NCI-H1417 (cell line): ENCODE results near the gene C6orf15.

Source experiments
- DNase-seq, 3 experiments: peaks; one replicate each; lab custom pipeline; 2025; lab: John Stamatoyannopoulos, UW

The C6orf15 gene

GRCh38 chr6:31112478-31112877 lies at the start of gene C6orf15:
C6orf15 (minus strand) TSS chr6:31112575; CDS start chr6:31112555, 20 bp downstream.
- no peak for DNase-seq

GRCh38 chr6:31161216-31162126 lies 49.1 kb upstream of the C6orf15 start:
- DNase-seq: no peak

- peak in 2 of 3 experiments; percentile 35 to 71 for DNase-seq
Measured at GRCh38 chr6:31158863-31159855, 46.8 kb upstream of the C6orf15 start.

DNA sequence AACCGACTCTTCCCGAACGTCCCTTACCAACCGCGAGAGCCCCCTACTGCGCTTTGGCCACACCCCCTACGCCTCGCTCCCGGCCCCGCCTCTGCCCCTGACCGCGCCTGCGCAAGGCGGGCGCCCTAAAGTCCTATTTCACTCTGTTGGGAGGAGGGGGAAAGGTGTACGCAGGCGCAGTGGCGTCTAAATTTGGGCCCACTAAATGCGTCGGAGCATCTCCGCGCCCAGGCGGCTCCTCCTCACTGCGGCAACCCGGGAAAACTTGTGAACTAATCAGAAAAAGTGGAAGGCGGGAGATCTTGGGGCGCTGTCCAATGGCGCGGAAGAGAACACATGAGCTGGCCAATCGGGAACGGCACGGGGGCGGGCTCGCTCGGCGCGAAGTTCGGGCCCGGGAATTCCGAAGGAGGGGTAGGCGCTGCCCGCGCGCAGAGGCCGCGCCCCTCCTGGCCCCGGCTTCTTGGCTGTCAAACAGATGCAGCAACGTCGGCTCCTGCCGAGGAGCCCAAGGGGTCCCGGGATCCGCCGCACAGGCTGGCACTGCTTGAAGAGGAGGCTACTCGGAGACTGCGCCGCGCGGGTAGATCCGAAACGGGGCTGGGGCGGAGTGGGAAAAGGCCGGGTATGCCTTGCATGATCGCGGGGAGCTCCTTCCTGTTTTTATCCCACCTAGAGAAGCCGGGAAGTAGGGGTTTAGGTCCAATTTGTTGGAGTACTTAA lies 45.9 kb upstream of the C6orf15 start, which contains the start of gene TCF19:
TSS of gene TCF19 (plus strand) at position 450 of the 723 bp plus-strand sequence. CDS start 881 bp downstream, outside the sequence.
- DNase-seq: peak; percentile 98 to 99 (median 98)

DNA sequence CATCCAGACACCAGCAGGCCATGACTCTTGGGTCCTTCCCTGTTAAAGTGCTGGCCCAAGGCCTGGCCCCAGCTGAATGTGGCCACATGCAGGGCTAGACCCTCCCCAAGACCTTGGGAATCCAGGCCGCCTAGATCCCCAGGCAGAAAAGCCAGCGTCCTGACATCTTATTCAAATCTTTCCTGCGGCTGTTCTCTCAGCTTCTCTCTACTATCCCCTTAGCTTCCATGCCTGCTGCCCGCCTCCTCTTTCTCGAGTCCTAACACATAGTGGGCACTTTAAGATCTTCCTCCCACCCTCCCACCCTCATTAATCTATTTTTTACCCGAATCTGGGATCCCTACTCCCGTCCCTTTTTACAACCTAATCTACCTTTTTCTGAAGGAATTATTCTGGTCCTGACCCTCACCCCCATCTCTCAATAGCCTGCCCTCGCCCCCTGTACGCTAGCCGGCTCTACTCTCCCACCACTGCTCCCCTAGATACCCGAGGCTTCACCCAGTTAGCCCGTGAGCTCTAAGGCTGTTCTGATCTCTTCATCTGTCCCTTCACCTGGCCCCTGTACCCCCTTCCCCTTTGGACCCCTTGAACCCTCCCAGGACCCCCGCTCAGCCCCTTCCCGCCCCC lies 45.3 kb upstream of the C6orf15 start, which contains the start of gene CCHCR1:
TSS of gene CCHCR1 (minus strand) at position 290 of the 627 bp plus-strand sequence. CDS start at position 88, 202 bp downstream.
- peak in 2 of 3 experiments; percentile 31 to 52 for DNase-seq

DNA sequence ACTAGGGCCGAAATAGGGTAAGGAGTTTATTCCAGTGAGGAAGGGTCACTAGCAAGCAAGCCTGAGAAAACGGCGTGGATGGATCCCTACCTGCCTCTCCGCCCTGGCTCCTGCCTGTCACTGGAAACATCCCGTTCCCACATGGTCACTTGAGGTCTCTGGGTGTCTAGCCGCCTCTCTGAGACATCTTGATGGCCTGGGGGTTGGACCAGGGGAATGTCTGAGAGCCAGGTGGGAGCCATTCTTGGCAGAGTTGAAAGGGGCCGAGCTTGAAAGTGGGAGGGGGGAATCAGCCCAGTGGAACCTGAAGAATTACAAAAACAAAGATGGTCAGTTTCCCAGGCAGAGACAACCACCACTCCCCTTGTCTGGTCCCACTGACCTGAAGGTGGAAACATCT lies 44.3 kb upstream of the C6orf15 start:
- no peak for DNase-seq

- no peak for DNase-seq
Measured at GRCh38 chr6:31154436-31154835, 42.1 kb upstream of the C6orf15 start.

DNA sequence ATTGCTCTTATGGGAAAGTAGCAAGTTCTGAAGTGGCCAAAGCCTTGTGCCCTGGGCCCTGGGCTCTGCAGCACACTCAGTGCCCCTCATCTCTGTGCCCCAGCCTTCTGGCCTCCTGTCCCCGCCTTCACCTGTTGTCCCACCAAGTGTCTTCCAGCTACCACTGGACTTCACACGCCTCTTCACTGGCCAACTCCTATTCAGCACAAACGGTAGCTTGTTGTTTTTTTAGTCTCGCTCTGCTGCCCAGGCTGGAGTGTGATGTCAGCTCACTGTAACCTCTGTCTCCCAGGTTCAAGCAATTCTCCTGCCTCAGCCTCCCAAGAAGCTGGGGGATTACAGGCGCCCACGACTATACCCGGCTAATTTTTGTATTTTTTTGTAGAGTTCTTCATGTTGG lies 40.4 kb upstream of the C6orf15 start:
- DNase-seq: no peak

DNA sequence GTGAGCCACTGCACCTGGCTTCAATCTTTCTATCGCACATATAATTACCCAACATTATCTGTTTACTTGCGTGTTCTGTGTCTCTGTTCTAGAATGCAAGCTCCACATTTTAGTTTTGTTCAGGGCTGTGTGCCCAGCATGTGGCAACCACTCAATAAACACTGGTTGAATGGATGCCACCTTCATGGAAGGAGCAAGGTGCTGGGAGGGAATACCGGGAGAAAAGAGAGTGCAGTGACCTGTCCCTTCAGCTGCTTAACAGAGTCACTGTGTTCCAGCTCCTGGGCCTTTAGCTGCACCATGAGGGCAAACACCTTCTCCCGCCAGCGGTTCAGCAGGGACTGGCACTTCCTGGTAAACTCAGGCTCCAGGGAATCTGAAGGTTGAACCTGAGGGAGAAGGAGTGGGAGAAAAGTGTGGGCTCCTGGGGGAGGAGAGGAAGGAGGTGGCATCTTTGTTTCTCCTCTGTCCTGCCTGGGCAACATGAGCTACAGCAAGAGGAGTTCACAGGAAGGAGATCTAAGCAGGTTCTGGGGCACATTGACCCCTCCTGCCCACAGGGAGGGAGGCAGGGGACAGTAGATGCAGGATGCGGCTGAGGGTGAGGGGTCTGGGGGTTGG lies 37.6 kb upstream of the C6orf15 start:
- peak in 1 of 3 experiments; percentile 6 for DNase-seq

DNA sequence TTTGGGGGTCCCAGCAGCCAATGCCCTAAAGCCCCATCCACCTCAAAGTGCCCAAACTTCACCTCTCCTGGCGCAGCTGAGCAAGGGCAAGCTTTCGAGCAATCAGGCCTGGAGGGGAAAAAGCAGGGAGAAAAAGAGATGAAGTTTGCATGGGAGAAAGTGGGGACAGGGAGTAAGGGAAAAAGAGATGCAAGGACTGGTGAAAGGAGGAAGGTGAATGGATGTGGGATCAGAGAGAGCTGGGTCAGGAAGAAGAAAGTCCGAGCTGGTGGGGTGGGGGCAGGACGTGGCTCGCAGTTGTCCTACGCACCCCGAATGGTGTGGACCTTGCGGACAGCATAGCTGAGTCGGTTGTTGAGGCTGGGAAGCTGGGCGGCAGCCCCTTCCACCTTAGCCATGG lies 33.0 kb upstream of the C6orf15 start:
- no peak for DNase-seq

GRCh38 chr6:31144970-31145340 lies 32.6 kb upstream of the C6orf15 start:
- no peak for DNase-seq

- DNase-seq: no peak
Measured at GRCh38 chr6:31144296-31144969, 32.1 kb upstream of the C6orf15 start.

DNA sequence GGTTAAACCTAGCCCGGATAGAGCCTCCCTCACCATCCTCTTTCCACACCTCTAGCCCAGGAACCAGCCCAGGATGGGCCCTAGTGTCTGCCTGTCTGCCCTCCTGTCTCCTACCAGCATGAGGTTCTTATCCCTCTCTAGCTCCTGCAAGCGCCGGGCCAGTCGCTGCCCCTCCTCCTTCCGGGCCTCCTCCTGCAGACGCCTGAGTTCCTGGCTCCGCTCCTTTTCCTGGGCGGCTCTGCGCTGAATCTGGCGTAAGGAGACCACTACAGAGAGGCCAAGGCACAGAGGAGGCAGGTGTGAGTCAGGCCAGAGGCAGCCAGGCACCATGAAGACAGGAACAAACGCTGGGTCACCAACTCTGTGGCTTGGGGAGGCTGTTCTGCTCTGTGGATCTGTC lies 30.8 kb upstream of the C6orf15 start:
- DNase-seq: no peak

- no peak for DNase-seq
Measured at GRCh38 chr6:31142361-31142761, 30.0 kb upstream of the C6orf15 start.

DNA sequence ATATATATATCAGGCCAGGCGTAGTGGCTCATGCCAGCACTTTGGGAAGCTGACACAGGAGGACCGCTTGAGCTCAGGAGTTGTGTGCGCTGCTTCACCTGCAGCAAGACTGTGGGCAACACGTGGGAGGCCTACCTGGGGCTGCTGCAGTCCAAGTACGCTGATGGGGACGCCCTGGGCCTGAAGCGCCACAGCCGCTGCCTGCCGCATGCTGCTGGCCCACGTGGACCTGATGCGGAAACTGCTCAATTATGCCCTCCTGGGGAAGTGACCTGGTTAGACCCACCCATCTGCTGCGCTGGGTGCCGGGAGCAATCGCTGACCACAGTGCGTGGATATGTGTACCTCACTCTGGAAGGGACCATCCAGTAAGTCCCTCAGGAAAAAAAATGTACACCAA lies 28.3 kb upstream of the C6orf15 start:
- DNase-seq: no peak

DNA sequence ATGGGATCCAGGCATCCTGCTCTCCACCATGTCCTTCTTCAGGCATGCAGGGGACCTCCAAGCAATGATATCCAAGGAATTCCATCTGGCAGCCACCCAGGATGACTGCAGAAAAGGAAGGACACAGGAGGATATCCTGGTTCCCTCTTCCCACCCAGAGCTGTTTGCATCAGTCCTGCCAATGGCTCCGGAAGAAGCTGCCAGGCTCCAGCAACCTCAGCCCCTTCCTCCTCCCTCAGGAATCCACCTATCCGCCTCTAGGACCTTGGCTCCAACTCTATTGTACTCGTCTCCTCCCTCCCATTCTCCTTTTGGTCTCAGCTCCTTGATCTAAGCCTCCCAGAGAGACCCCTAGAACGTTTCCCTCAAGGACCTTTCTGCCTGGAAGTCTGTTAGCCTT lies 27.2 kb upstream of the C6orf15 start:
- DNase-seq: no peak

DNA sequence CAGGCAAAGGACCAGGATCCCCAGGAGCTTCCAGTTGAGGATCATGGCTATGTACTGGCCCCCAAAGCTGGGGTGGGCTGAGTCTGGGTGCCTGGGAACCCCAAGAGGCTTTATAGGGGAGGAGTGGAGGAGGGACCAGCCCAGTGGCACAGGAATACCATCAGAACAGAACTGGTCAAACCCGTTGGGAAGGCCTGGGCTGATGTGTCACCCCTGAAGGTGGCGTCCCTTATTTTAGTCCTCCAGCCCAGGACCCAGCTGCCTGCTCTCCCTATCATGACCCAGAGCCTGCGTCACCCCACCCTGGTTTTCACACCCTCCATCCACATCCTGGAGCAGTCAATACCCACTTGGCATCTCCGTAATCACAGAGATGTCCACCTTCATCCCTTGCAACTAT lies 26.6 kb upstream of the C6orf15 start, which contains the start of gene PSORS1C2:
TSS of gene PSORS1C2 (minus strand) at position 85 of the 400 bp plus-strand sequence. CDS start at position 45, 40 bp downstream.
- no peak for DNase-seq

- DNase-seq: no peak
Measured at GRCh38 chr6:31135710-31136109, 23.3 kb upstream of the C6orf15 start.

GRCh38 chr6:31132806-31133205 lies 20.4 kb upstream of the C6orf15 start:
- no peak for DNase-seq

DNA sequence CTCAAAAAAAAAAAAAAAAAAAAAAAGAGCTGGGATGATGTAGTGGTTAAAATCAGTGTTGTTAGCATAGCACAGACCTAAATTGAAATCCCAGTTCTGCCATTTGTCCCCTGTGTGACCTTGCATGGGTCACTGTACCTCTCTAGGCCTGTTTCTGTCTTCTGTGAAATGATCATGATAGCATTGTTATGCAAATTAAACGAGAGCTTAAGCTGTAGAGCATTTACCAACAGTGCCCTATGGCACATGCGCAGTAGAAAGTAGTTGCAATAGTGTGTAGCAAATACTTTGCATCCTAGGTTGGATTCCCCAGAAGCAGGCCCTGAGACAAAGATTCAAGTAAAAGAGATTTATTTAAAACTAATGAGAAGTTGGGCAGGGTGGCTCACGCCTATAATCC lies 19.2 kb upstream of the C6orf15 start:
- DNase-seq: no peak
